AG04449 (cell line): ENCODE measurements around the gene ACAA1.
"Not testable (repeated sequence)": the region's sequence is repeated elsewhere in the genome, so short reads cannot be mapped to it uniquely, and the experiment has no call there.

Experiments used
- CTCF ChIA-PET: fragments of 350-600 bp; formaldehyde crosslinking; extraction: SDS; loops from one replicate; lab custom pipeline; 2021; ENCODE audit warnings: antibody characterized with exemption; lab: Yijun Ruan, JAX
- POLR2A ChIA-PET: fragments of 400-600, 350-600 bp; formaldehyde crosslinking; extraction: SDS; loops from one replicate; lab custom pipeline; 2020; ENCODE audit warnings: antibody characterized with exemption, inconsistent platforms; lab: Yijun Ruan, JAX
- DNase-seq: peaks from one replicate; pipeline ENCODE4 v3.0.0-alpha.2; 2010; ENCODE audit warnings: low read depth, low spot score
- H3K4me3 ChIP-seq: 2 replicates; pipeline ENCODE4 v1.5.1; 2011; ENCODE audit warnings: low read depth, mild to moderate bottlenecking, control low read depth, low read length
- TF ChIP-seq, protein P1 (sequence below): IDR thresholded peaks from one replicate; pipeline ENCODE4 v1.5.1; 2011; ENCODE audit warnings: mild to moderate bottlenecking, moderate library complexity, low read length, control low read depth, inconsistent platforms; ENCODE audit not compliant: insufficient read depth; ENCODE audit errors: missing control alignments

The ACAA1 gene

DNA sequence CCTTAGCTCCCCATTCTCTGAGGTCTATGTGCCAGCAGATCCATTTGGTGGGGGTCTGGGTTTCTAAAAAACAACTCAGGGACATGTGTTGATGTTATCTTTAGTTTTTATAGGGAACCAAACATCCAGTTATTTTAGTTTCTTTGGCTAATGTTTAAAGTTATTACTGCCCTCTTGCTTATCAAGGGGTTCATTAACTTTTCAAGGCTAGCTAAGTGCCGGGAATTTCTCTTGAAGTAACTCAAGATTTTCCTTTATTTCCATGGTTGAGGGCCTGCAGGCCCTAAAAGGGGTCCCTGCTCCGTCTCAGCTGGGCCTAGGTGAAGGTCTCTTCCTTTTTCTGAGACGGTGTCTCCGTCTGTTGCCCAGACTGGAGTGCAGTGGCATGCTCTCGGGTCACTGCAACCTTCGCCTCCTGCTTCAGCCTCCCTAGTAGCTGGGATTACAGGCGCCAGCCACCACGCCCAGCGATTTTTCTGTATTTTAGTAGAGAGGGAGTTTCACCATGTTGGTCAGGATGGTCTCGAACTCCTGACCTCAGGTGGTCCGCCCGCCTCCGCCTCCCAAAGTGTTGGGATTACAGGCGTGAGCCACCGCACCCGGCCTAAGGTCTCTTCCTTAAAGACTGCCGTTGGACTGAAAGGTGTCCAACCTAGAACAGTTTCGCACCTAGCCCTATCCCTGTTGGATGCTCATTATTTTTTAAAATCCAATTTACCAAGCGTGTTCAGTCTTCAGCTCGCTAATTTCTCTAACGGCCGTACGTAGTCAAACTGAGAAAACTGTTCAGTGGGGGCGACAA is 27.1 kb upstream of the ACAA1 start:
- ChIA-PET CTCF (interaction anchor here (1.1 to 2.3 kb wide), 8 partner anchors 8 to 183 kb away, joined by 3 to 8 read pairs (median 4); partner anchors contain the start of genes ACAA1, MYD88 and XYLB), POLR2A (interaction anchor here (0.6 to 2.3 kb wide), 5 partner anchors 11 to 183 kb away, joined by 3 to 24 read pairs (median 5); partner anchors contain the start of genes ACAA1 and XYLB)
- no peak for DNase-seq
- TF ChIP-seq, protein P1, sequence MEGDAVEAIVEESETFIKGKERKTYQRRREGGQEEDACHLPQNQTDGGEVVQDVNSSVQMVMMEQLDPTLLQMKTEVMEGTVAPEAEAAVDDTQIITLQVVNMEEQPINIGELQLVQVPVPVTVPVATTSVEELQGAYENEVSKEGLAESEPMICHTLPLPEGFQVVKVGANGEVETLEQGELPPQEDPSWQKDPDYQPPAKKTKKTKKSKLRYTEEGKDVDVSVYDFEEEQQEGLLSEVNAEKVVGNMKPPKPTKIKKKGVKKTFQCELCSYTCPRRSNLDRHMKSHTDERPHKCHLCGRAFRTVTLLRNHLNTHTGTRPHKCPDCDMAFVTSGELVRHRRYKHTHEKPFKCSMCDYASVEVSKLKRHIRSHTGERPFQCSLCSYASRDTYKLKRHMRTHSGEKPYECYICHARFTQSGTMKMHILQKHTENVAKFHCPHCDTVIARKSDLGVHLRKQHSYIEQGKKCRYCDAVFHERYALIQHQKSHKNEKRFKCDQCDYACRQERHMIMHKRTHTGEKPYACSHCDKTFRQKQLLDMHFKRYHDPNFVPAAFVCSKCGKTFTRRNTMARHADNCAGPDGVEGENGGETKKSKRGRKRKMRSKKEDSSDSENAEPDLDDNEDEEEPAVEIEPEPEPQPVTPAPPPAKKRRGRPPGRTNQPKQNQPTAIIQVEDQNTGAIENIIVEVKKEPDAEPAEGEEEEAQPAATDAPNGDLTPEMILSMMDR = no peak
- H3K4me3 ChIP-seq = peak overlapping the region; percentile 79

GRCh38 chr3:38163117-38163840 is 26.4 kb upstream of the ACAA1 start:
- H3K4me3 ChIP-seq = no peak overlapping the region
- TF ChIP-seq, protein P1 = no peak
- CTCF ChIA-PET = interaction anchor here (1.0 to 2.3 kb wide), 8 partner anchors 8 to 184 kb away, joined by 3 to 8 read pairs (median 4); partner anchors contain the start of genes ACAA1, MYD88 and XYLB
- POLR2A ChIA-PET = interaction anchor here (0.6 kb wide), 1 partner anchor 173 kb away, joined by 5 read pairs; no protein-coding TSS in a partner anchor
- no peak for DNase-seq

- H3K4me3 ChIP-seq, POLR2A ChIA-PET, DNase-seq, CTCF ChIA-PET: not testable (repeated sequence)
Observed at GRCh38 chr3:38160704-38161103, 23.8 kb upstream of the ACAA1 start.

DNA sequence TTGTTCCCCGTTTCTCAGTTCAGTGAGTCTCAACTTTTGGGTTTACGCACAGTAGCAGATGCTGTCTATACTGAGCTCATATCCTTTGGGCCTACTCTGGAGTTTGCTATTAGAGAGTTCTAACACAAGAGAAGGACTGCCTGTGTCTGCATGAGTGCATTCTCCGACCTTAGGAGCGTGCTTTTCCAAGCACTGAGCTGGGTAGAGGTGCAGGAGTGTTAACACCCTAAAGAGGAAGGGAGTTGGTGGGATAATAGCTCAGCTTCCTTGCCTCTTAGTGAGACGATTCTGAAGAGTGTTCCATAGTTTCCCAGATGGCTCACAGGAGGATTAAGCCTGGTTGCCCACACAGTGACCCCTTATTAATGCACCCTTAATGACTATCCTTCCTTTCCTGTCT is 21.5 kb upstream of the ACAA1 start:
- CTCF ChIA-PET = no interaction called here
- no peak overlapping the region for H3K4me3 ChIP-seq
- POLR2A ChIA-PET = no interaction called here
- TF ChIP-seq, protein P1 = no peak
- DNase-seq = no peak

GRCh38 chr3:38157595-38157994 is 20.7 kb upstream of the ACAA1 start:
- no peak for DNase-seq
- TF ChIP-seq, protein P1 = no peak
- H3K4me3 ChIP-seq = no peak overlapping the region
- ChIA-PET POLR2A (no interaction called here), CTCF (interaction anchor here (1.9 kb wide), 1 partner anchor 189 kb away, joined by 5 read pairs; the partner anchor contains the start of gene XYLB)

- ChIA-PET CTCF (interaction anchor here (1.9 kb wide), 1 partner anchor 189 kb away, joined by 5 read pairs; the partner anchor contains the start of gene XYLB), POLR2A (no interaction called here)
- TF ChIP-seq, protein P1 = no peak
- no peak overlapping the region for H3K4me3 ChIP-seq
- no peak for DNase-seq
Observed at GRCh38 chr3:38157117-38157516, 20.2 kb upstream of the ACAA1 start.
